GM19025 (cell line): Measurements from ENCODE around the gene FOXP1.

Experiments used
- ATAC-seq: cut with Tn5 transposase; IDR thresholded peaks from one replicate; pipeline ENCODE4 v1.9.1; 2021; ENCODE audit warnings: mild to moderate bottlenecking, low read depth, moderate library complexity; ENCODE audit not compliant: unreplicated experiment

FOXP1 gene

DNA sequence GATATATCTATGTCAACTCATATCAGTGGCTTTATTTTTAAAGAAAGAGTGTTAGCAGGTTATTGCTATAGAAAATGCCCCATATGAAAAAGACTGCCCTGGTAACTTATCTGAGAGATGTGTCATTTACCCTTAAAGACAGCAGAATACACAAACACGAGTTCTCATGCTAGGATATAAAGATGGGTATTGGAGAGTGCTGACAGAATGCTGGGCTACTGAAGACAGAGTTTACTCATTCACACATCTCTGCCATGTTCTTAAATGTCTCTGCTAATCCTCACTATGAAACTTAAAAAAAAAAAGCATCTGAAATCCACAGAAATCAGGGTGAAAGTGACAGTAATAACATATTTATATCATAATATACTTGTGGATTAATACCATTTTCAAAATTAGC, 126.7 kb downstream of the FOXP1 start:
- no peak for ATAC-seq

DNA sequence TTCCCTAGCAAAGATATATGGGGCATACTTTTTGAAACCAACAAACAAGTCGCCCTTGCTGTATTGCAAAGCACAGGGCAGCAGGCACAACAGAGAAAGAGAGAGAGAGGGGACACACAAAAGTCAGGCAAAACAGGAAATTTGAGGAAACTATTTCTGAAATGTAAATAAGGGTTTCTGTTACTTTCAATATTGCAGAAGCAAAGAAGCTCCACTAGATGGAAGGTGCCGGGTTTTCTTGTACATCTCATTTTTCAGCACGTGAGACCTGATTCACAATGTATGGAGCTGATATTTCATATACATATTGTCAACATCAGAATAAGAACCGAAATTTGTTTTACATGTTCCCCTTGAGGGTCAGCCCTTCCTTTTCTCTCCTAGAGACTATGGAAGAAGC, 127.4 kb downstream of the FOXP1 start:
- no peak for ATAC-seq

DNA sequence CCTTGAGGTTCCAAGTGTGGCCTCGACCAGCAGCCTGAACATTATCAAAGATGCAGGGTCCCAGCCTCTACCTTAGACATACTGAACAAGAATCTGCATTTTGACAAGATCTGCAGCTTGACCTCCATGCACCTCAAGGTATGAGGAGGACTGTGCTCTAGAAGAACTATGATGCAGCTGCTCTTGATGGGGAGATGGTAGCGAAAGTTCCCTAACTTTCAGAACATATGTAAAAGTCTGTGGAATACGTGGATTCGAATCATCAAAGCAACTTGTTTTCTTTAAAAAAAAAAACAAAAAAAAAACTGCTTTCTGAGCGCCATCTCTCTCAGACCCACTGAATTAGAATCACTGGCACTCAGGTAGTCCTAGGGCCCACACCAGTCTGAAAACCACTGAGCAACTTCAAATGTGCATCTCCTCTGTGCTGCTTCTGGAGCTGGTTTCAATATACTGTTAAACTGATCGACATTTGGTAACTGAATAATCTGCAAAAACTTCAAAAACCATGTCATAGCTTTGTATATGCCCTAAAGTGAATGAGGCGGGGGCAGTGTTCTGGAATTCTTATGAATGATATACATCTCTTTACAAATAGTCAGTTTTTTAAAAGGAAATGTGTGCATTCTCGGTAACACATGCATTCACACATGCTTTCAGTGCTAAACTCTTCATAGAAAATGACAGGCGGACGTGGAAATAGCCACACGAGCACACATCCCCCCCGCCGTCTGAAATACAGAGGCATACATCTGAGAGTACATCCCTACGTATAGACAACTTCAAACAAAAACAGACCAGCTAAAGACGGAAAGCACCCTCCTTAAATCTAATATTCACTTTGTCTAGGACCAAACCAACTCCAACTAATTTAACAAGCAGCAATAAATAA, 128.8 kb downstream of the FOXP1 start:
- no peak for ATAC-seq

DNA sequence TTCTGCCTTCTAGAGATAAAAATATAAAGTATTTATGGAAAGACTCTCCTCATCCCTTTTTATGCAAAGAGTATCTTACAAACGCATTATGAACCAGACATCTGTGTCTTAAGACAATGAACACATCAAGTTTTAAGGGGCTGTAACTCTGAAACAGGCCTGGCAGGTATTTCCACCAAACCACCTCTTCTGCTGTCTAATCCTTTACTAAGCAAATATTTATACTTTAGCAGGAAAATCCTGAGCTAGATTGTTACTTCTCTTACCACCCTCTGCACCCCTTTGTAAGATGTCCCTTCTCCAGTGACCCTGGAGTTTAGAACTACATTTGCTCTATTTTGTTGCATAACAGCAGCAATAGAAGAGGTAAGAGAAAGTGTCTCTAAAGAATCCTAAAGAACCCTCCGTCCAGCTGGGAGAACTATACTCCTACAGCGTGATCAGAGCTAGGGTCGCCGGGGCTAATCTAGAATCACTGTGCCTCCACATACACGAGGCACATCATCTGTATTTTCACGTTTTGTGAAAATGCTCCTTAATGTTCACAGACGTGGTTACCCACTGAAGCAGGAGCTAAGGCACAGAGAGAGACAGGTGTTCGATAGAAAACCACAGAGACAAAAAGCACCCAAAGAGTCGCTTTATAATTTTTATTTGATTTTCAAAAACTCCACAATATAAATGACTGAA, 129.6 kb downstream of the FOXP1 start:
- ATAC-seq: no peak

DNA sequence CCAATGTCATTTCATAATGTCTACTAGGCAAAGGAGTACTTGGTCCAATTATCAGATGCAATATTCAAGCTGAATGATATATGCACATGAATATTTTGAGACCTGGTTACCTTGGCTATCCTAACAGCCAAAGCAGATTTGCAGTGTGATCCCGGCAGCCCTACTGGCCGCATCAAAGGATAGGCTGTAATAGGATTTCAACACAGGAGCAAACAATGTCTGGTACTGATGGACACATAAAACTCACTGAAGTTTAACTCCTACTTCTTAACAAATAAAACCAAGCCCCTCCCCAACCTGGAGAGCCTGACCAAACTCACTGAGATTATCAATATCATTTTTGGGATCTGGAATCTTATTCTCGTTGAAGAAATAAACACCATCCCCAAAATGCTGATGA, 130.2 kb downstream of the FOXP1 start:
- no peak for ATAC-seq

DNA sequence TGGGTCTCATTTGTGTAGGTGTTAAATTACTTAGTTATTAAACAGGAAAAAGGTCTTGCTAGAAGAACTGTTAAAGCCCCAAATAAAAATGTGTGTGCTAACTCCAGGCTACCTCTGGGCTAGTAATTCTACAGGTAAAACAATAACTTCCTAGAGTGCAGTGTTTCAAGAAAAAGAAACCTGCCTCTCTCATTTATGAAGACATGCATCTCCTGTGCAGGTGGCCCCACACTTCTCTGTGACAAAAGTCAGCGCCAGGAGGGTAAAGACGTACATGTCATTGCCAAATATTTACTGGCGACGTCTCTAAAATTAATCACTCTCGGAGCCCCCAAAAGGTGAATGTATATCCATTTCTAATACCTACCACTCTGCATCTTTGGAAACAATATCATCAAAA, 131.7 kb downstream of the FOXP1 start:
- ATAC-seq: no peak

DNA sequence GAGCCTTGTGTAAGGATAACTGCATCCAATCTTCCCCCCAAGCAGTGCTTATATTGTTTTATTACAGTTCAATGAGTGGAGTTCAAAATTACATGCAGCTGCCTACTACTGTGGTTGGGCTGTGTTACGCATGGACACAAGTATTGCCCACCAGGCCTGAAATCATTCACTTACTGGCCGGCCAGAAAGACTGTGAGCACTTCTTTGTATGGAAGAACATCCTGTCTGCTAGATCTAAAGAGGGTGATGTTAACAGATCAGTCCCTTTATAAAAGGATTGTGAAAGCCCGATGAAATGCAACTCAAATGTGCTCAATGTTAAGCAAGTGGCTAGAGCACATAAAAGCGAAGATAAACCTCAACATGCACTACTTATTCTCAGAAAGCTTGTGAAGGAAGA, 132.5 kb downstream of the FOXP1 start:
- ATAC-seq: no peak

DNA sequence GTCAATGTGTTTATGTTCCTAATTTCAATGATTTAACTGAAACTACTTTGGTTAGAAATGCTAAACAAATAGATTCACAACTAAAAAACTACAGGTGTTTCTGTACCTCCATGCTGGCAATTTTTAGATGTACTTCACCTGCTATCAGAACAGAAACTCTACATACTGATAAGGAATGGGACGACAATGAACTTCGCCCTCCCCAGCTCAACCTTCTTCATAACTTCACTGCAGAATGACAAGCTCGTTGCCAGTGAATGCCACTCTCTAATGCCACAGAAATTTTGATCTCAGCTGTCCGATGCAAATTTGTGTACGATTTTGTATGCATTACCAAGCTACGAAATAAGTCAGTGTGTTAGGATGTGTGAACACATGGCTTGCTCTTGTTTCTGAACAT, 133.4 kb downstream of the FOXP1 start:
- ATAC-seq: no peak

DNA sequence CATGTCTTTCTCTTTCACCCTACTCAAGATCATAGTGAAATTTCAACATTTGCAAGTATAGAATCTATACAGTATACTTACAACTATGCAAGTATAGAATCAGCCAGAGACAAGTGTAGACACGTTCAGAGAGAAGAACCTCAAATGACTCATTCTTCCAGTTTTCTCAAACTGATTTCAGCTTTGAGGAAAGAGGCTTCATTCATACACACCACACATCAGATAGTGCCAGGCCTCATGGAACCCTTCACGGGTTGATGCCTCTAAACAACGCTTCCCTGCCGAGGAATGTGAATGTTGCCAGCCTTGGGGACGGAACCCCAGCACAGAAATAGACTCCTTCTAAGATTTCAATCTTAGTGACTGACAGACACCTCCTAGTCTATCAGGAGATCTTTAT, 135.7 kb downstream of the FOXP1 start:
- ATAC-seq: no peak

DNA sequence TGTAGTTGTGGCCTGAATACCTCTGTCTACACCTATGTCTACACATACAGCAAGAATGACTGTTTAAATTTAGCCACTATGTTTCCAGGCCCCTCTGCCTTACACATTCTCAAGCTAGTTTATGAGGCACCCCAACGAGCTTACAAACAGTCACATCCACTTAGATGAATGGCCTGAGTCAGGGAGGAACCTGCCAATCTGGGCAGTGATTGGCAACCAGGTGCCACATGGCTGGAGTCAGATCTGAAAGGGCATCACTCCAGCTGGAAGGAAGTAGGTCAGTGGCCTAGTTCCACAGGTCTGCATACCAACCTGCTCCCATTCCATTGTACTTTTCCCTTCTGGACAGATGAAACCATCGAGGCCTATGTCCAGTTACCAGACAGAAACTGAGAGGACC, 136.3 kb downstream of the FOXP1 start:
- ATAC-seq: no peak

DNA sequence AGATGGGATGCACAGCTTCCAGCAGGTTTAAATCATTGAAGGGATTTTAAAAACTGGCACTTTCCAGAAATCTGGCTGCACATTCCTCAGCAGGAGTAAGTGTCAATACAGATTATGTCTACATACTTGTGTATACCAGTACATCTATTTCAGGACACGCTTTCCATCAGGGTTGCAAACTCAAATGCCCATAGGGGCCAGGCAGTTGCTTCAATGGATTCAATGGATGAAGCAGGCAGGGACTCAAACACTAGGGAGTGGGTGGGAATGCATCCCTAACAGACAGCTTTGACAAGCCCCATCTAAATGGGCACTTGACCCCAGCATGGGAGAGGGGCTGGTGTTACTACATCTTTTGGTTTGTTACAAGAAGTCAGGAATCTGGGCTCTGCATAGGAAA, 136.8 kb downstream of the FOXP1 start:
- no peak for ATAC-seq

DNA sequence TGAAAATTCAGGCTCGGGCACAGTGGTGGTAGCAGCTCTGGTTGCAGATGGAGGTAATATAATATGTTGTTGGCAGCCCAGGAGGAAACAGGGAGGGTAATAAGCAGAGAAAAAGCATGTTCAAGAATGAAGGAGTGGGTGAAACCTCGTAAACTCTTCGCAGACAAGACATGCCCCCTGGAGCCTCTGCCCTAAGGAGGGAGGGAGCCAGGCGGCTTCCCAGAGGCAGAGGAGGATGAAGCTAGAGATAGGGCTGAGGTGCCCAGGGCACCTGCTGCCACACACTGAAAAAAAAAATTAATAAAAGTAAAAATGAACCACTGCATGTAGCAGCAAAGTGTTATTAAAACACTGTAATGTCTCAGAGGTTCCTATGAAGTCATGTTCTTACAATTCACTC, 137.3 kb downstream of the FOXP1 start:
- ATAC-seq: no peak

DNA sequence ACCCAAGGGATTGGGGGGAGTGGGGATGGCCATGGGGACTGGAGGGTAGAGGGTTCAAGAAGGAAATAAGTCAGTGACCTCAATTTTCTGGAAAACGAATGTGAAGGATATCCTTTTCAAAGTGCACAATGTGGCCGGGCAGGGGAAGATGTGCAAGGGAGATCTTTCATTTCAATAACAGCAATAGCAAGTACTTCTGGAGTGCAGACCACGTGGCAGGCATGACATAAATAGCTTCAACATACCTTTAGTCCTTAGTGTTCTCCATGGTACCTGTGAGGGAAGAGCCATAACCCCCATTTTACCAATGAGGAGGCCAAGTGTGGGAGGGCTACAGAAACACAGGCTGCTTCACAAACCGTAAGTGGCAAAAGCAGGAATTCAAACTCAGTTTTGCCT, 138.7 kb downstream of the FOXP1 start:
- ATAC-seq: no peak

DNA sequence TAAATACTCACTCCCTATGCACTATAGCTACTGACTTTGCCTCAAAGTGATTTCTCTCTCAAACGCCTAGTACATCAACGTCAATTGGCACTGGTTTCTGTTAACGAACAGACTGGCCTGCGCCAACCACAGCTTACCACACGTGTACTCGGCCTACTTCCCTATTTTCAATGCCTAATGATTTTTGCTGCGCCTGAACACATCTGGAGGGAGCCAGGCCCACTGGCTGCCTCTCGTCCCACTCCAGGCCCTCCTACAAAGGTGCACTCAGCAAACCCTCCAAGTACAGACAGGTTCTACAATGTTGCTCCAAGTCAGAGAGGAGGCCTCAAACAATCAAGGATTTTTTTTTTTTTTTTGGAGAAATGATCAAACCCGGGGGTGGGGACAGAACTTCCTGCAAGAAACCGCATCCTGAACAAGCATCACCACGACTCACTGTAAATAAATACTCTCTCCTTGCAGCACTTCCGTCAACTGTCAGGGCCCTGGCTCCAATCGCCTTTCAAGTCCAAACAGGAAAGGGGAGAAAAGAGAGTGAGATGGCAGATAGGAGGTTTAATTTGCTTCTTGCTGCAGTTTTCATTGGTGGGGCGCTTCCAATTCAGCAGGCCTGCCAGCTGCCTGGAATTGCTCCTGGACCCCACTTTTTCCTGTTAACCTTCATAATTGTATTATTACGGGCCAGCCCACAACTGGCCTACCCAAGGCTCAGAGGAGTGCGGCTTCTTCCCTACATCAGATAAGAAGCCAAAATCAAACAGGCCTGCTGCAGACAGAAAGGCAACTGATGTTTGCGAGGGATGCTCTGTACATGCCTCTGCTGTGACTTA, 139.3 kb downstream of the FOXP1 start:
- peak; percentile 97 for ATAC-seq

DNA sequence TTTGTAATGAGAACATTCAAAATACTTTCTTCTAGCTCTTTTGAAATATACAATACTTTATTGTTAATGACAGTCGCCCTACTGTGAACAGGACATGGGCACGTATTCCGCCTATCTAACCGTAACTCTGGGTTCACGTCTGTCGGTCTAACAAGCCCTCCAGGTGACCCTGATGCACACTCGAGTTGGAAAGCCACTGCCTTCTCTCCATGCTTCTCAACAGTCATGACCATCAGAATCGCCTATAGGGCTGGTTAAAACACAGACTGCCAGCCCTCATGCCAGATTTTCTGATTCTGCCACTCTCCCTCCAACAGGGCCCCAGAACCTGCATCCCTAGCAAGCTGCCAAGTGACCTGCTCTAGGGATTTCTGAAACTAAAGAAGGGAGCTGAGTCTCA, 140.2 kb downstream of the FOXP1 start:
- no peak for ATAC-seq

DNA sequence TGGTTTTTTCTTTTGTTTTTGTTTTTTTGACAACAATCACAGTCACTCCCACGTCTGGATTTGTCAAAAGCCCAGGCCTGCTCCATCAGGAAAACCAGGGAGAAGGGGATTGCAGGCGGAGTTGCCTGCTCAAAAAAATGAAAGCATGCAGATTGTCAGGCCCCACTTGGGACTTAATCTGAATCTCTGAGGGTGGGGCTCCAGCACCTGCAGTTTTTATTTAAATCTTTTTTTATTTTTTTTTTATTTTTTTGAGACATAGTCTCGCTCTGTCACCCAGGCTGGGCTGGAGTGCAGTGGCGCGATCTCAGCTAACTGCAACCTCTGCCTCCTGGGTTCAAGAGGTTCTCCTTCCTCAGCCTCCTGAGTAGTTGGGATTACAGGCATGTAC, 140.9 kb downstream of the FOXP1 start:
- no peak for ATAC-seq

DNA sequence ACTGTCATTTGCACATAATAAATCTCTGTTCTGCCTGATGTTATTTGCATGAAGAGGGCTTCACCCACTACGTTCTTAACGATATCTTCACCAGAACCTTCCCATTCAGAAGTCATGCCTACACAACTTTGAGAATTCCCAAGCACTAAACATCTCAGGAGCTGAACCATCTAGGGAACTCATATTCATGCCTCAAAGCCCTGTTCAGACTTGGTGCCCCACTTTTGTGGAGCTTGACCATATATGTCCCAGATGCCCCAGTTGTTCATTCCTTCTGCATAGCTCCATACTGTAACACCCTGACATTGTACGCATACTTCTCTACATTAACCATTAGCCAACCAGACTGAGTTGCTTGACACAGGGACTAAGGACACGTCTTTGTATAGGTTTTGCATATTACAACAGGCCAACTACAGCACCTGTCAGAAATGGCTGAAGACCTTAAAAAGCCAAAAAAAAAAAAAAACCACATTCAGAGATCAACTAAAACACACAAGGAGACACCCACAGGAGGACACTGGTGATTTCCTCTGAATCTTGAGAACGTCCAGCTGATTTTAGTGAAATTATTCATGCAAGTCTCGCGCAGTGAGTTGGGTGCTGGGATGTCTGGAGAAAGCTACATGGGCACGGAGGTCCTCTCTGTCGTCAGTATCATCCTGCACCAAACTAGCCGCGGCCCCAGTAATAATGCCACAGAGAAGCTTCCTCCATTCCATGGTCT, 141.4 kb downstream of the FOXP1 start:
- ATAC-seq: no peak

DNA sequence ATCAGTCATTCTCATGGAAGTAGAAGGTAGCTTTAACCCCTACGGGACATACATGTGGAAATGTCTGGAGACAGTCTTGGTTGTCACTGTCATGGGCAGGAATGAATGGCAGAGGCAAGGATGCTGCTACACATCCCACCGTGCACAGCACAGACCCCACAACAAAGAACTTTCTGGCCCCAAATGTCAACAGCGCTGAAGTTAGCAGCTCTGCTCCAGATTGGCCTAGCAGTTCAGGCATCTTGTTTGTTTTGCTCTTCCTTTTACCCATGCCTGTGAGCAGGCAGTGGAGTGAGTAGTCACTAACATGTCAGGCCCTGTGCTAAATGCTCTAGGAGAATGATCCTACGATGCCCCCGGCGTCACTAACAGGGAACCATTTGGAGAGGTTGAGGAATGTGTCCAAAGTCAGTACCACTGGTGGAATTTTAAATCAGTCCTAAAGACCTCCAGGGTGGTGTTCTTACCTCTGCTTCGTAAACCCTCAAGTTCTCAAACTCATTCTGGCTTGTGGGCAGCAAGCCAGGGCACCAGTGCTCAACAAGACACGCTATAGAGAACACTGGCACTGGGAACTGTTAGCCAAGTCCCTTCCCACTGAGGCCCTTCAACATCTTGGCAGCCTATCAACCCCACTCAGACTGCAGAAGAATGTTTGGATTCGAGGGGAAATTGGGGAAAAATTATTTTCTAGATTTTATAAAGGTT, 142.2 kb downstream of the FOXP1 start:
- no peak for ATAC-seq

DNA sequence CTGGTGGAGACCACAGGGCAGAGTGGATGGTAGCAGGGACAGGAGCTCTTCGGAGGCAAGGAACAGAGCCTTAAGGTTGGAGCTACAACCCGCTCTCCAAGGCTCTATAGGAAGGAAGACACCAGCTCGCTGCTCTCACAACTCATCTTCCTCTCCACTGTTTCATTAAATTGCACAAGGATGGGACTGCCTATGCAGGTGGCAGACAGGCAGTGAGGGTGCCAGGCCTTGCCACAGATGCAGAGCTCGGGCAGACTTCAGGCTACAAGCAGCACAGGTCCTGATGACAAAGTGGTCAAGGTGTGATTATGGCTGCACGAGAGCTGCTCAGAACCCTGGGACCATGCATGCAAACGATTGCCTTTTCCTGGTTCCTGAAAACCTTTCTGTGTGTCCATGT, 144.6 kb downstream of the FOXP1 start:
- ATAC-seq: no peak

DNA sequence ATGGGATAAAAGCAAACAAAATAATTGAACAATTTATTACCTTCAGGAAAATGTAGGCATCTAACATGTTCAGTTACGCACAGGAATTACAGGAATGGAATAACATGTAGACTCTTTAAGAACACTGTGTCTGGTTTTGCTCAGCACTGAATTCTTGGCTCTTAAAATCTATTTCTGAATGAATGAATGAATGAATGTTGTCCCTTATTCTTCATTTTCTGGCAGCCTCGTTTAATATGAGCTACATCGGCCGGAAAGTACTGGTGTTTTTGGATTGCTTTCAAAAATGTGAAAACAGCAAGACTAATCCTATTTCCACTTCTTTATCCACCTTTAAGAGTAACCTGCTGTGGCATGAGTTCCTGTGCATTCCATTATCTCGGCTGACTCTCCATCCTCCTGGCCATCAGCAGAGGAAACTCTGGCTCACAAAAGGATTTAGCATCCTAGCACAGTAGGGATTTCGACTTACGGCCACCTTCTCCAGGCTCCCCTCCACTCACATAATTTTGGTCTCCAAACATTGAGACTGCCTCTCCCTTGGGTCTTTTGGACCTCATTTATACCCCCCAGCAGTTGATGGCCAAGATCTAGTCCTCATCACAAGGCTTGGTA, 145.3 kb downstream of the FOXP1 start:
- no peak for ATAC-seq
